ENCODE results near the gene EYA2. TPM values are rescaled to one million over a fixed set of nuclear protein-coding genes. Genes with fewer than 3 reads are reported as not detected.
A peak's percentile ranks its signal among the peaks of the same experiment; 100 is the strongest.

Gene EYA2
- polyA plus RNA-seq, 1 donor (not counting 4 experiments of a cell fraction or from before 2014, with no cell fraction given): not detected

DNA sequence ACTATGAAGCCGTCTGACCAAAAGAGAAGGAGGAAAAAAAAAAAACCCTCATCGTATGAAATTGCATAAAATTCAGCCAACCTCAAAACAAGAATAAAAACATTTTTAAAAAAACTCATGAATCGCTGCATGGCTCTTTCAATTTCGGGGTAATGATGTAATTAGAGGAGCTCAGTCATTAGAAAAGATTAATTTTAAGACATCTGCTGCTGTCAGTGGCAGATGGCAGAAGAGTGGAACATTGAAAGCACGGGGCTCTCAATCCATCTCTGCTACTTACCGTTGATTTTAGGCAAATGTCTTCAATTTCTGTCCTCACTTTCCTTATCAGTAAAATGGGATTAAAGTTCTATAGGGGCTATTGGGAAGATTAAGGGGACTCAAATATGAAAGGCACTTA lies 79.1 kb downstream of the EYA2 start:
- Histone ChIP-seq H2AFZ (ENCODE audit: control insufficient read depth, low read length) (no peak overlapping the region), H3K9me1 (ENCODE audit: control insufficient read depth, extremely low read depth, insufficient read depth, low read length) (no peaks in the 10 kb centered on the region), H3K36me3 (ENCODE audit: control insufficient read depth in 2 of 2, extremely low read depth in 1 of 2, insufficient read depth in 2 of 2, low read length in 2 of 2) (no peaks in the 10 kb centered on the region), H3K27me3 (ENCODE audit: control insufficient read depth, extremely low read depth, insufficient read depth, low read length) (no peaks in the 10 kb centered on the region), H3K79me2 (ENCODE audit: control insufficient read depth, insufficient read depth, low read length) (no peaks in the 10 kb centered on the region), H3K4me2 (ENCODE audit: control insufficient read depth, extremely low read depth, insufficient read depth, low read depth, low read length) (no peak overlapping the region), H3K9me3 (ENCODE audit: control insufficient read depth, low read depth, low read length) (no peaks in the 10 kb centered on the region), H3K9ac (ENCODE audit: control insufficient read depth, extremely low read depth, insufficient read depth, low read length) (no peak overlapping the region), H3K4me3 (ENCODE audit: control insufficient read depth in 2 of 3, extremely low read depth in 1 of 3, insufficient read depth in 2 of 3, low read depth in 1 of 3, low read length in 3 of 3) (no peak overlapping the region), H3K4me1 (ENCODE audit: control insufficient read depth, extremely low read depth, insufficient read depth, low read length) (peaks cover 10% of the 10 kb centered on the region), H3K27ac (ENCODE audit: control insufficient read depth, insufficient read depth, low read length) (no peak overlapping the region), H4K20me1 (ENCODE audit: control insufficient read depth, extremely low read depth, insufficient read depth, low read length) (no peaks in the 10 kb centered on the region)
- no peak for DNase-seq (ENCODE audit: low read depth, low spot score)
- TF ChIP-seq EZH2 (IDR thresholded peaks at IDR 0.05; ENCODE audit: low read length) (no peak), CTCF (optimal IDR thresholded peaks at IDR 0.05 in 1 of 3, IDR thresholded peaks at IDR 0.05 in 1 of 3, conservative IDR thresholded peaks at IDR 0.05 in 1 of 3; ENCODE audit: extremely low read depth in 1 of 3, insufficient read depth in 2 of 3, low read length in 3 of 3) (no peak)
- FAIRE-seq: no peak
- dilution Hi-C loops (cut with MboI; ENCODE audit: extremely low pct_ligation_motif_present, low sequenced_read_pairs): no loop called here

DNA sequence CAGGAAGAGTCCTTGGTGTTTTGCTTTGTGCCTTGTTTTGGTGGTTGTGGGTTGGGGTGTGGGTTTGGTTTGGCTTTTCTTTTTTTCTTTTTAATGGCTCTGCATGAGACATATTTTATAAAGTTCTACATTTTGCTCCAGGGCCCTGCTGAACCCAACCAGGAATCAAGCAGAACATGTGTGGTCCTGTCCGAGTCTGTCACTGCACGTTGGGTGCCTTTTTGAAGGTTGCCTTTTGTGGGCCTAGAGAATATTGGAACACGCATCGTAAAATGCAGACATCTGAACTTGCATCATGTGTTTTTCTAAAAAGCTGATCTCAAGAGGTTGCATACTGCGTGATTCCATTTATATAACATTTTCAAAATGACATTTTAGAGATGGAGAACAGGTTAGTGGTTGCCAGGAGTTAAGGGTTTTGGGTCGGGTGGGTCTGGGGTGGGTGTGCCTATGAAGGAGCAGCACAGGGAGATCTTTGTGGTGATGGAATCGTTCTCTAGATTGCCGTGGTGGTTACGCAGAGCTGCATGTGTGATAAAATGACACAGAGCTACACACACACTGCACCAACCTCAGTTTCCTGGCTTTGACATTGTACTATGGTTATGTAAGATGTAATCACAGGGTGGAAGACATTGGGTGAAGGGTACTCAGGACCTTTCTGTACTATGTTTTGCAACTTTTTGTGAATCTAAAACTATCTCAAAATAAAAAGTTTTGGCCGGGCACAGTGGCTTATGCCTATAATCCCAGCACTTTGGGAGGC lies 80.2 kb downstream of the EYA2 start:
- peak; percentile 36 for FAIRE-seq
- H3K9ac ChIP-seq (ENCODE audit: control insufficient read depth, extremely low read depth, insufficient read depth, low read length): no peak overlapping the region

More for the DNA sequence above, 80.2 kb downstream of the EYA2 start:
- peak; percentile 11 for DNase-seq (ENCODE audit: low read depth, low spot score)
- H3K27me3 ChIP-seq (ENCODE audit: control insufficient read depth, extremely low read depth, insufficient read depth, low read length): no peaks in the 10 kb centered on the region
- H3K79me2 ChIP-seq (ENCODE audit: control insufficient read depth, insufficient read depth, low read length): no peaks in the 10 kb centered on the region
- H2AFZ ChIP-seq (ENCODE audit: control insufficient read depth, low read length): no peak overlapping the region
- peak overlapping the region; percentile 28 for H3K4me2 ChIP-seq (ENCODE audit: control insufficient read depth, extremely low read depth, insufficient read depth, low read depth, low read length)
- no peak overlapping the region for H3K27ac ChIP-seq (ENCODE audit: control insufficient read depth, insufficient read depth, low read length)
- dilution Hi-C loops (cut with MboI; ENCODE audit: extremely low pct_ligation_motif_present, low sequenced_read_pairs): no loop called here
- peaks cover 10% of the 10 kb centered on the region for H3K4me1 ChIP-seq (ENCODE audit: control insufficient read depth, extremely low read depth, insufficient read depth, low read length)
- H3K9me3 ChIP-seq (ENCODE audit: control insufficient read depth, low read depth, low read length): no peaks in the 10 kb centered on the region
- no peaks in the 10 kb centered on the region for H4K20me1 ChIP-seq (ENCODE audit: control insufficient read depth, extremely low read depth, insufficient read depth, low read length)
- no peaks in the 10 kb centered on the region for H3K36me3 ChIP-seq (ENCODE audit: control insufficient read depth in 2 of 2, extremely low read depth in 1 of 2, insufficient read depth in 2 of 2, low read length in 2 of 2)
- H3K4me3 ChIP-seq (ENCODE audit: control insufficient read depth in 2 of 3, extremely low read depth in 1 of 3, insufficient read depth in 2 of 3, low read depth in 1 of 3, low read length in 3 of 3): no peak overlapping the region
- TF ChIP-seq CTCF (optimal IDR thresholded peaks at IDR 0.05 in 1 of 3, IDR thresholded peaks at IDR 0.05 in 1 of 3, conservative IDR thresholded peaks at IDR 0.05 in 1 of 3; ENCODE audit: extremely low read depth in 1 of 3, insufficient read depth in 2 of 3, low read length in 3 of 3) (no peak), EZH2 (IDR thresholded peaks at IDR 0.05; ENCODE audit: low read length) (no peak)
- no peaks in the 10 kb centered on the region for H3K9me1 ChIP-seq (ENCODE audit: control insufficient read depth, extremely low read depth, insufficient read depth, low read length)
